ENCODE measurements around the gene NF2.

GRCh38 chr22:29615705-29616327 is 12.4 kb downstream of the NF2 start:
- TF ChIP-seq RARB (CRISPR knock-in tag; IDR thresholded peaks at IDR 0.05) (no peak), CSRNP3 (CRISPR knock-in tag; IDR thresholded peaks at IDR 0.05) (no peak)

Data from SK-N-SH treated with all-trans-retinoic acid at 6 μM for 48 hours (cell line).